Panc1 (cell line): ENCODE results near the gene USP33.

ENCODE experiments used
- CTCF ChIP-seq: fragments of 450-650 bp; IDR thresholded peaks from 2 replicates; pipeline ENCODE4 v1.5.1; 2017; ENCODE audit warnings: mild to moderate bottlenecking
- POLR2AphosphoS5 ChIP-seq: IDR thresholded peaks from 2 replicates; pipeline ENCODE4 v1.6.1; 2012; ENCODE audit warnings: mild to moderate bottlenecking, low read depth, low read length, moderate library complexity
- REST ChIP-seq, 2 experiments: IDR thresholded peaks; 2 replicates each; pipeline ENCODE4 v1.6.1; 2011 to 2012; ENCODE audit warnings: low read depth in 2 of 2, control low read depth in 1 of 2, low read length in 1 of 2, mild to moderate bottlenecking in 1 of 2, moderate library complexity in 1 of 2; ENCODE audit not compliant: insufficient read depth in 1 of 2
- TCF7L2 ChIP-seq: IDR thresholded peaks from 2 replicates; pipeline ENCODE4 v1.6.1; 2011; ENCODE audit warnings: mild to moderate bottlenecking, low read depth, low read length, inconsistent platforms

- no peak for TF ChIP-seq CTCF
- no peak for TF ChIP-seq POLR2AphosphoS5
- no peak for TF ChIP-seq REST (IDR thresholded peaks at IDR 0.05; ENCODE audit: insufficient read depth in 1 of 2, low read depth in 2 of 2, low read length in 1 of 2)
- TF ChIP-seq TCF7L2: no peak
Measured at GRCh38 chr1:77673716-77674355, 85.8 kb downstream of the USP33 start.
